Caco-2 (cell line): ENCODE results near the gene DPP3. TPM values are rescaled to one million over a fixed set of nuclear protein-coding genes. Genes with fewer than 3 reads are reported as not detected.
A peak's percentile ranks its signal among the peaks of the same experiment; 100 is the strongest.
"Not testable (repeated sequence)": the region's sequence is repeated elsewhere in the genome, so short reads cannot be mapped to it uniquely, and the experiment has no call there.

Experiments
- BruUV-seq: library from RNA; stranded (reverse); fragments of 400-500 nt; replicated peaks from 2 replicates; lab custom pipeline; 2021; lab: Mats Ljungman, UMichigan
- CTCF ChIA-PET: fragments of 300-600 bp; sonication (Branson Sonifier 250); formaldehyde crosslinking; loops from one replicate; lab custom pipeline; 2022; ENCODE audit warnings: antibody characterized with exemption; lab: Charles Lee
- POLR2A ChIA-PET: fragments of 300-600 bp; sonication (Branson Sonifier 250); formaldehyde crosslinking; loops from one replicate; lab custom pipeline; 2022; ENCODE audit warnings: antibody characterized with exemption; lab: Charles Lee
- DNase-seq, 2 experiments: peaks; one replicate each; pipeline versions ENCODE4 v3.0.0 to v3.0.0-alpha.2; 2020 to 2022
- H3K27me3 ChIP-seq: replicated peaks from 2 replicates; pipeline ENCODE4 v1.6.0; 2011; ENCODE audit warnings: low read length; ENCODE audit not compliant: control insufficient read depth, insufficient read depth
- H3K36me3 ChIP-seq: 2 replicates; pipeline ENCODE4 v1.5.1; 2011; ENCODE audit warnings: low read length; ENCODE audit not compliant: control insufficient read depth, insufficient read depth
- H3K4me1 ChIP-seq: fragments of 250-450 bp; sonication (Bioruptor Pico); 2 replicates; pipeline ENCODE4 v1.5.1; 2020; ENCODE audit warnings: mild to moderate bottlenecking
- H3K4me3 ChIP-seq: 2 replicates; pipeline ENCODE4 v1.5.1; 2011; ENCODE audit warnings: low read depth, mild to moderate bottlenecking, control low read depth, low read length
- H3K9me3 ChIP-seq: fragments of 250-450 bp; sonication (Bioruptor Pico); 2 replicates; pipeline ENCODE4 v1.5.1; 2020; ENCODE audit warnings: mild to moderate bottlenecking, moderate library complexity
- H3K27ac Mint-ChIP-seq: one replicate; pipeline ENCODE4 v1.8.0; 2022; ENCODE audit warnings: mixed read lengths; ENCODE audit not compliant: unreplicated experiment
- H3K27me3 Mint-ChIP-seq: one replicate; pipeline ENCODE4 v1.8.0; 2022; ENCODE audit warnings: mixed read lengths; ENCODE audit not compliant: insufficient read depth, unreplicated experiment
- H3K36me3 Mint-ChIP-seq: one replicate; pipeline ENCODE4 v1.8.0; 2022; ENCODE audit warnings: mild to moderate bottlenecking, mixed read lengths; ENCODE audit not compliant: insufficient read depth, unreplicated experiment
- H3K4me1 Mint-ChIP-seq: one replicate; pipeline ENCODE4 v1.8.0; 2022; ENCODE audit warnings: low read depth, mixed read lengths; ENCODE audit not compliant: unreplicated experiment
- H3K4me3 Mint-ChIP-seq: one replicate; pipeline ENCODE4 v1.8.0; 2022; ENCODE audit warnings: mild to moderate bottlenecking, moderate library complexity, mixed read lengths; ENCODE audit not compliant: unreplicated experiment
- H3K9me3 Mint-ChIP-seq: one replicate; pipeline ENCODE4 v1.8.0; 2022; ENCODE audit warnings: mixed read lengths; ENCODE audit not compliant: unreplicated experiment
- CTCF ChIP-seq, 2 experiments: fragments of 200-600 bp in 1 of 2; IDR thresholded peaks; 1 replicate in 1 of 2; 2 replicates in 1 of 2; pipeline versions ENCODE4 v1.5.1 to v1.8.0; 2011 to 2022; ENCODE audit warnings: antibody characterized with exemption in 1 of 2, control low read depth in 1 of 2, inconsistent platforms in 1 of 2, low read depth in 1 of 2, low read length in 1 of 2, mild to moderate bottlenecking in 1 of 2, moderate library complexity in 1 of 2; ENCODE audit not compliant: insufficient read depth in 1 of 2, severe bottlenecking in 1 of 2, unreplicated experiment in 1 of 2
- intact Hi-C: fragments of 100-400 bp; cut with micrococcal nuclease; formaldehyde crosslinking; loops from one replicate; pipeline ENCODE4 v1.10.0; 2022; ENCODE audit not compliant: unreplicated experiment
- total RNA-seq: library from RNA; stranded (reverse); gene quantifications from 2 replicates; pipeline ENCODE4 v1.2.3, GENCODE V29; 2022

The DPP3 gene
- total RNA-seq, 1 experiment from 2014 or later: 106 TPM

GRCh38 chr11:66459138-66459778 is 21.0 kb upstream of the DPP3 start:
- Mint-ChIP-seq H3K4me3 (no peak overlapping the region), H3K9me3 (peaks cover 17% of the 10 kb centered on the region), H3K36me3 (no peaks in the 10 kb centered on the region), H3K27me3 (no peaks in the 10 kb centered on the region), H3K27ac (no peak overlapping the region), H3K4me1 (peaks cover 22% of the 10 kb centered on the region)
- DNase-seq: peak in 1 of 2 experiments; percentile 39
- Histone ChIP-seq H3K4me3 (no peak overlapping the region), H3K27me3 (no peaks in the 10 kb centered on the region), H3K9me3 (peaks cover 4% of the 10 kb centered on the region; the same call in 1 of the 2 replicates), H3K4me1 (peaks cover 19% of the 10 kb centered on the region), H3K36me3 (no peaks in the 10 kb centered on the region)
- no TSS peak for BruUV-seq
- ChIA-PET CTCF (interaction anchor here (1.8 kb wide), 1 partner anchor 20 kb away, joined by 10 read pairs; the partner anchor contains the start of gene MRPL11), POLR2A (interaction anchor here (0.8 to 2.3 kb wide), 3 partner anchors 21 to 218 kb away, joined by 3 to 8 read pairs (median 3); partner anchors contain the start of genes DPP3, RBM4 and RBM4B)
- intact Hi-C loops: loop anchor here (2.0 kb wide), 1 partner anchor 20 kb away; the partner anchor contains the start of gene MRPL11
- no peak for TF ChIP-seq CTCF (IDR thresholded peaks at IDR 0.05; ENCODE audit: insufficient read depth in 1 of 2, low read depth in 1 of 2, low read length in 1 of 2, severe bottlenecking in 1 of 2, unreplicated experiment in 1 of 2)

- POLR2A ChIA-PET: no interaction called here
Observed at GRCh38 chr11:66462010-66462409, 18.2 kb upstream of the DPP3 start.

GRCh38 chr11:66462911-66463310 is 17.3 kb upstream of the DPP3 start:
- H3K36me3 ChIP-seq: no peaks in the 10 kb centered on the region
- no peak for DNase-seq
- TF ChIP-seq CTCF (IDR thresholded peaks at IDR 0.05; ENCODE audit: insufficient read depth in 1 of 2, low read depth in 1 of 2, low read length in 1 of 2, severe bottlenecking in 1 of 2, unreplicated experiment in 1 of 2): no peak
- H3K36me3 Mint-ChIP-seq: peaks cover 6% of the 10 kb centered on the region
- POLR2A ChIA-PET: no interaction called here
- intact Hi-C loops: no loop called here
- peaks cover 4% of the 10 kb centered on the region; the same call in 1 of the 2 replicates for H3K9me3 ChIP-seq
- H3K27ac Mint-ChIP-seq: no peak overlapping the region
- H3K9me3 Mint-ChIP-seq: peaks cover 17% of the 10 kb centered on the region
- H3K4me1 Mint-ChIP-seq: peaks cover 30% of the 10 kb centered on the region
- CTCF ChIA-PET: interaction anchor here (1.2 kb wide), 1 partner anchor 24 kb away, joined by 4 read pairs; the partner anchor contains the start of gene MRPL11
- H3K27me3 ChIP-seq: no peaks in the 10 kb centered on the region
- H3K4me1 ChIP-seq: peaks cover 28% of the 10 kb centered on the region
- no peaks in the 10 kb centered on the region for H3K27me3 Mint-ChIP-seq
- H3K4me3 Mint-ChIP-seq: no peak overlapping the region
- H3K4me3 ChIP-seq: no peak overlapping the region
- no TSS peak for BruUV-seq

More at GRCh38 chr11:66462010-66462409, 18.2 kb upstream of the DPP3 start:
- intact Hi-C loops: no loop called here
- Mint-ChIP-seq H3K36me3 (peaks cover 6% of the 10 kb centered on the region), H3K27ac (no peak overlapping the region), H3K27me3 (no peaks in the 10 kb centered on the region), H3K9me3 (peaks cover 17% of the 10 kb centered on the region), H3K4me1 (peaks cover 24% of the 10 kb centered on the region), H3K4me3 (no peak overlapping the region)
- Histone ChIP-seq H3K4me3 (no peak overlapping the region), H3K36me3 (no peaks in the 10 kb centered on the region), H3K27me3 (no peaks in the 10 kb centered on the region), H3K4me1 (peaks cover 22% of the 10 kb centered on the region), H3K9me3 (peaks cover 4% of the 10 kb centered on the region; the same call in 1 of the 2 replicates)
- CTCF ChIA-PET: interaction anchor here (0.9 kb wide), 1 partner anchor 23 kb away, joined by 4 read pairs; the partner anchor contains the start of gene MRPL11
- BruUV-seq: no TSS peak
- no peak for TF ChIP-seq CTCF (IDR thresholded peaks at IDR 0.05; ENCODE audit: insufficient read depth in 1 of 2, low read depth in 1 of 2, low read length in 1 of 2, severe bottlenecking in 1 of 2, unreplicated experiment in 1 of 2)
- DNase-seq: no peak

GRCh38 chr11:66464116-66464515 is 16.1 kb upstream of the DPP3 start:
- Mint-ChIP-seq H3K4me1 (peaks cover 22% of the 10 kb centered on the region), H3K9me3 (peaks cover 17% of the 10 kb centered on the region)
- H3K27me3 ChIP-seq, H3K4me3 ChIP-seq, H3K9me3 ChIP-seq, H3K27ac Mint-ChIP-seq, DNase-seq, H3K36me3 Mint-ChIP-seq, H3K4me3 Mint-ChIP-seq, H3K27me3 Mint-ChIP-seq, H3K36me3 ChIP-seq, intact Hi-C loops, BruUV-seq: not testable (repeated sequence)
- ChIA-PET CTCF (interaction anchor here (0.7 kb wide), 1 partner anchor 211 kb away, joined by 4 read pairs; no protein-coding TSS in a partner anchor), POLR2A (interaction anchor here (3.1 kb wide), 1 partner anchor 15 kb away, joined by 98 read pairs; the partner anchor contains the start of gene DPP3)
- peaks cover 25% of the 10 kb centered on the region for H3K4me1 ChIP-seq
